Erythroblast (primary cell): Measurements from ENCODE around the gene NUCKS1.

Source experiments
- GATA1 ChIP-seq: IDR thresholded peaks from 2 replicates; pipeline ENCODE4 v1.6.1; 2011; ENCODE audit warnings: low read depth, mild to moderate bottlenecking, control low read depth, low read length, moderate library complexity
- POLR2A ChIP-seq: IDR thresholded peaks from 2 replicates; pipeline ENCODE4 v1.6.1; 2011; ENCODE audit warnings: mild to moderate bottlenecking, low read length

- TF ChIP-seq POLR2A (no peak), GATA1 (no peak)
These were observed 83.4 kb downstream of the NUCKS1 start for GRCh38 chr1:205666372-205667166.
